PC-3 (cell line): ENCODE data around the gene FAM237A.

Experiments used
- CTCF ChIP-seq: fragments of 300-600 bp; sonication (generic); conservative IDR thresholded peaks from 2 replicates; pipeline ENCODE4 v1.5.1; 2017; ENCODE audit warnings: antibody characterized with exemption, low read depth, mild to moderate bottlenecking, low read length
- EZH2 ChIP-seq: fragments of 300-600 bp; sonication (generic); IDR thresholded peaks from one replicate; pipeline ENCODE4 v1.6.1; 2017; ENCODE audit warnings: antibody characterized with exemption, mild to moderate bottlenecking, low read length; ENCODE audit not compliant: unreplicated experiment
- EZH2phosphoT487 ChIP-seq: fragments of 300-600 bp; sonication (generic); IDR thresholded peaks from 2 replicates; pipeline ENCODE4 v1.6.1; 2018; ENCODE audit warnings: mild to moderate bottlenecking, antibody characterized with exemption, low read length, borderline replicate concordance

- TF ChIP-seq CTCF (no peak; the same call in 1 of the 2 replicates), EZH2 (no peak), EZH2phosphoT487 (no peak)
These were observed 26.7 kb upstream of the FAM237A start for GRCh38 chr2:206615417-206616089.
